Chondrocyte (in vitro differentiated cells): ENCODE results near the gene TLCD2. TPM values are rescaled to one million over a fixed set of nuclear protein-coding genes. Genes with fewer than 3 reads are reported as not detected.
"Not testable (repeated sequence)": the region's sequence is repeated elsewhere in the genome, so short reads cannot be mapped to it uniquely, and the experiment has no call there.

Experiments
- DNase-seq: peaks from one replicate; pipeline ENCODE4 v3.0.0; 2021; ENCODE audit warnings: mixed read lengths, low spot score
- H3K27ac Mint-ChIP-seq: one replicate; pipeline ENCODE4 v1.8.0; 2021; ENCODE audit warnings: mild to moderate bottlenecking, moderate library complexity, mixed read lengths; ENCODE audit not compliant: unreplicated experiment
- H3K27me3 Mint-ChIP-seq: 2 replicates; pipeline ENCODE4 v1.8.0; 2021; ENCODE audit warnings: low read depth, mixed read lengths
- H3K36me3 Mint-ChIP-seq: 2 replicates; pipeline ENCODE4 v1.8.0; 2021; ENCODE audit warnings: low read depth, mixed read lengths
- H3K4me1 Mint-ChIP-seq: 2 replicates; pipeline ENCODE4 v1.8.0; 2021; ENCODE audit warnings: low read depth, mild to moderate bottlenecking, mixed read lengths
- H3K4me3 Mint-ChIP-seq: one replicate; pipeline ENCODE4 v1.8.0; 2021; ENCODE audit warnings: mild to moderate bottlenecking, moderate library complexity, mixed read lengths; ENCODE audit not compliant: unreplicated experiment
- H3K9me3 Mint-ChIP-seq: 2 replicates; pipeline ENCODE4 v1.8.0; 2021; ENCODE audit warnings: low read depth, mixed read lengths
- CTCF ChIP-seq: fragments of 200-600 bp; sonication (generic); IDR thresholded peaks from 2 replicates; pipeline ENCODE4 v1.5.0; 2021; ENCODE audit warnings: antibody characterized with exemption, mild to moderate bottlenecking, moderate library complexity
- total RNA-seq: library from RNA; stranded (reverse); gene quantifications from 3 replicates; pipeline ENCODE4 v1.2.1, GENCODE V29; 2021

Gene TLCD2
- total RNA-seq, 1 donor from 2014 or later = 9.5 TPM

- no peak for DNase-seq
- Mint-ChIP-seq H3K9me3 (no peaks in the 10 kb centered on the region), H3K4me1 (peaks cover 29% of the 10 kb centered on the region), H3K4me3 (peak overlapping the region; percentile 58), H3K27me3 (no peaks in the 10 kb centered on the region), H3K36me3 (peaks cover 2% of the 10 kb centered on the region), H3K27ac (no peak overlapping the region)
- TF ChIP-seq CTCF = peak; percentile 42
These were observed 14.9 kb upstream of the TLCD2 start for GRCh38 chr17:1724869-1725641.

- DNase-seq = no peak
- H3K9me3 Mint-ChIP-seq = no peaks in the 10 kb centered on the region
- TF ChIP-seq CTCF = no peak
- H3K27me3 Mint-ChIP-seq = no peaks in the 10 kb centered on the region
- H3K36me3 Mint-ChIP-seq = peaks cover 2% of the 10 kb centered on the region
- peaks cover 24% of the 10 kb centered on the region for H3K4me1 Mint-ChIP-seq
- H3K27ac Mint-ChIP-seq = peak within 1 kb of the TSS; percentile 76
- H3K4me3 Mint-ChIP-seq = peak within 1 kb of the TSS; percentile 68
These were observed 14.2 kb upstream of the TLCD2 start, which contains the start of gene WDR81 for GRCh38 chr17:1724351-1724868. Gene WDR81, plus strand, starts transcription at chr17:1724704. Its CDS starts 256 bp downstream, at chr17:1724960.

- not testable (repeated sequence) for H3K27me3 Mint-ChIP-seq, H3K4me3 Mint-ChIP-seq
These were observed 11.8 kb upstream of the TLCD2 start for GRCh38 chr17:1722022-1722421.

GRCh38 chr17:1720856-1721386 is 10.7 kb upstream of the TLCD2 start:
- DNase-seq = no peak
- H3K9me3 Mint-ChIP-seq = no peaks in the 10 kb centered on the region
- no peaks in the 10 kb centered on the region for H3K27me3 Mint-ChIP-seq
- H3K27ac Mint-ChIP-seq = no peak overlapping the region
- no peak overlapping the region for H3K4me3 Mint-ChIP-seq
- H3K36me3 Mint-ChIP-seq = peaks cover under 1% of the 10 kb centered on the region
- H3K4me1 Mint-ChIP-seq = peaks cover 33% of the 10 kb centered on the region
- peak; percentile 98 for TF ChIP-seq CTCF

More at GRCh38 chr17:1722022-1722421, 11.8 kb upstream of the TLCD2 start:
- not testable (repeated sequence) for DNase-seq, H3K27ac Mint-ChIP-seq, H3K36me3 Mint-ChIP-seq, H3K9me3 Mint-ChIP-seq
- H3K4me1 Mint-ChIP-seq = peaks cover 33% of the 10 kb centered on the region

GRCh38 chr17:1718362-1719165 is 8.4 kb upstream of the TLCD2 start:
- no peak for TF ChIP-seq CTCF
- Mint-ChIP-seq H3K27ac (peak overlapping the region; percentile 99), H3K4me3 (peak overlapping the region; percentile 89), H3K9me3 (no peaks in the 10 kb centered on the region), H3K27me3 (no peaks in the 10 kb centered on the region), H3K4me1 (peaks cover 26% of the 10 kb centered on the region), H3K36me3 (peaks cover 9% of the 10 kb centered on the region)
- no peak for DNase-seq
